ENCODE data around the gene OR52N4. TPM values are rescaled to one million over a fixed set of nuclear protein-coding genes. Genes with fewer than 3 reads are reported as not detected.

OR52N4 gene
- total RNA-seq: 0.39 TPM in 1 of 2 replicates, not detected in the other

DNA sequence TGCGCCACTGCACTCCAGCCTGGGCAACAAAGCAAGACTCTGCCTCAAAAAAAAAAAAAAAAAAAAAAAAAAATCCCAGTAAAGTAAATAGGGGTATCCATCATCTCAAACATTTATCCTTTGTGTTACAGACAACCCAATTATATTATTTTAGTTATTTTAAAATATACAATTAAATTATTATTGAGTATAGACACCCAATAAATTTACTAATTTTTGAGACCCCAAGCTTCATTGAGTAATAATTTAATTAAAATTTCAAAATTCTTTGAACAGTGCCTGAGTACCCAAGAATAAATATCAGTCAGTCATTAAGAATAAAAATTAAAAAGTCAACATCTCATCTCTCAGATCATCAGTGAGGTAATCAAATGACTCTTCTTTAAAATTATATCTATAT lies at the start of gene OR52N4:
TSS of gene OR52N4 (plus strand) at position 301 of the 400 bp plus-strand sequence. CDS start 498 bp downstream, outside the sequence.

DNA sequence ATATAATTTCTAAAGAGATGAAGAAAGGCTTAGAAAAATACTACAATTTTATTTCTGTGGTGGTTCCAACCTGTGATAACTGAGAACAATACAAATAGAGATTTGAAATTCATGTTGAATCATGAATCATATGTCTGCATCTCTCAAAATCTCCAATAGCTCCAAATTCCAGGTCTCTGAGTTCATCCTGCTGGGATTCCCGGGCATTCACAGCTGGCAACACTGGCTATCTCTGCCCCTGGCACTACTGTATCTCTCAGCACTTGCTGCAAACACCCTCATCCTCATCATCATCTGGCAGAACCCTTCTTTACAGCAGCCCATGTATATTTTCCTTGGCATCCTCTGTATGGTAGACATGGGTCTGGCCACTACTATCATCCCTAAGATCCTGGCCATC lies 17.6 kb upstream of the OR52N4 start, which contains the start of gene OR56B1:
TSS of gene OR56B1 (plus strand) at position 53 of the 400 bp plus-strand sequence. CDS start at position 122, 69 bp downstream.

DNA sequence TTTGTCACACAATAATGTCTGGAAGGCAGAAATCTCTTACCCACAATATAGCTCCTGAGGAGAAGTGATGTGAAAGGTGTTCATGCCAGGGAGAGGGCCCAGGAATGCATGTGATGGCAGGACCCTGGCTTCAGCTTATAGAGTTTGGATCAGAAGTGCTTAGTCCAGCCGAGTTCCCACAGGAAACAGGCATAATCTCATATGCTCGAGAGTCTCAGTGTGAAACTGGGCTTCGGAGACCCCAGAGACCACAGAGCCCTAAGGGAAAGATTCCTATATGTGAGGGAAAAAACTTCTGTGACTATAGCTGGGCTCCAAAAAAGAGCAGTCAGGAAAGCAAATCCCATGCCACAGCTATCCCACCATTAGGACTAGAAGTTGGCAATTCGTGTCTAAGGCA lies 29.2 kb downstream of the OR52N4 start, which contains the start of gene OR52N5:
TSS of gene OR52N5 (minus strand) at position 101 of the 400 bp plus-strand sequence. CDS start 4,721 bp downstream, outside the sequence.

DNA sequence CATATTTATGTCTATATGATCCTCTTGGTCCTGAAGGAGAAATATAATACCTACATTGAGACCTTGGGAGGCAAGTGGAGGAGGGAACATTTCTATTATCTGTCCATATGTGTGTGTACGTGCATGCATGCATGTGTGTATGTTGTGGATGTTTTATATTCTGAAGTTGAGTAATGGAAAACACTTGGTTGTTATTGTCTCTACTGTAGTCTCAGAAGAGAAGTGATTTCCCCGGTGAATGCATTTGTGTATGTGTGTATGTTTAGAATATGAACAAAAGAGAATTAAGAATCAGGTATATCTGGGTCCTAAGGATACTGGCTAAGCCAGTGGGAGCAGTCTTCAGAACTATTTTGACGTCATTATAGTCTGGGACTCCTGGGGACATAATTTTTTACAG lies 37.1 kb downstream of the OR52N4 start, which contains the start of gene OR52N1:
TSS of gene OR52N1 (minus strand) at position 101 of the 400 bp plus-strand sequence. CDS start 2,449 bp downstream, outside the sequence.

Other genes starting within 250 kb of the OR52N4 start
- under 0.01 TPM in 1 of 2 replicates, not detected in the other for gene UBQLN3, start 244.3 kb upstream of the OR52N4 start, total RNA-seq
- gene UBQLNL, start 237.5 kb upstream of the OR52N4 start, total RNA-seq: 0.22 and 0.39 TPM in 2 replicates
- gene OR52H1, start 205.7 kb upstream of the OR52N4 start, total RNA-seq: 0.76 and 0.79 TPM in 2 replicates
- gene OR52B6, start 173.4 kb upstream of the OR52N4 start, total RNA-seq: not detected in 2 replicates
- gene TRIM6, start 157.6 kb upstream of the OR52N4 start, total RNA-seq: 26.7 and 70.5 TPM in 2 replicates
- gene TRIM34, start 129.2 kb upstream of the OR52N4 start, total RNA-seq: 9.4 and 11.0 TPM in 2 replicates
- 29.4 and 35.1 TPM in 2 replicates for gene TRIM5, start 69.2 kb upstream of the OR52N4 start, total RNA-seq
- 5.9 and 10.8 TPM in 2 replicates for gene TRIM22, start 64.5 kb upstream of the OR52N4 start, total RNA-seq
- gene OR56B1, start 17.8 kb upstream of the OR52N4 start, total RNA-seq: not detected in 2 replicates
- gene OR52N5, start 29.1 kb downstream of the OR52N4 start, total RNA-seq: not detected in 2 replicates
- gene OR52N1, start 37.0 kb downstream of the OR52N4 start, total RNA-seq: not detected in 2 replicates
- not detected in 2 replicates for gene OR52N2, start 54.7 kb downstream of the OR52N4 start, total RNA-seq
- gene OR52E6, start 87.7 kb downstream of the OR52N4 start, total RNA-seq: not detected in 2 replicates
- gene OR52E8, start 103.4 kb downstream of the OR52N4 start, total RNA-seq: not detected in 2 replicates
- not detected in 2 replicates for gene OR52E4, start 126.4 kb downstream of the OR52N4 start, total RNA-seq
- not detected in 2 replicates for gene OR52E5, start 139.0 kb downstream of the OR52N4 start, total RNA-seq
- gene OR56A3, start 188.0 kb downstream of the OR52N4 start, total RNA-seq: not detected in 2 replicates
- not detected in 2 replicates for gene OR56A5, start 214.3 kb downstream of the OR52N4 start, total RNA-seq
- gene OR52L1, start 232.7 kb downstream of the OR52N4 start, total RNA-seq: not detected in 2 replicates

Data from placental epithelial cell (primary cell).